Activated T-cell treated with anti-CD3 and anti-CD28 coated beads for 4 hours (primary cell): ENCODE measurements around the gene FIS1.
"Not testable (repeated sequence)": the region's sequence is repeated elsewhere in the genome, so short reads cannot be mapped to it uniquely, and the experiment has no call there.

ENCODE experiments used
- DNase-seq: peaks from one replicate; pipeline ENCODE4 v3.0.0-alpha.2; 2020

FIS1 gene

DNA sequence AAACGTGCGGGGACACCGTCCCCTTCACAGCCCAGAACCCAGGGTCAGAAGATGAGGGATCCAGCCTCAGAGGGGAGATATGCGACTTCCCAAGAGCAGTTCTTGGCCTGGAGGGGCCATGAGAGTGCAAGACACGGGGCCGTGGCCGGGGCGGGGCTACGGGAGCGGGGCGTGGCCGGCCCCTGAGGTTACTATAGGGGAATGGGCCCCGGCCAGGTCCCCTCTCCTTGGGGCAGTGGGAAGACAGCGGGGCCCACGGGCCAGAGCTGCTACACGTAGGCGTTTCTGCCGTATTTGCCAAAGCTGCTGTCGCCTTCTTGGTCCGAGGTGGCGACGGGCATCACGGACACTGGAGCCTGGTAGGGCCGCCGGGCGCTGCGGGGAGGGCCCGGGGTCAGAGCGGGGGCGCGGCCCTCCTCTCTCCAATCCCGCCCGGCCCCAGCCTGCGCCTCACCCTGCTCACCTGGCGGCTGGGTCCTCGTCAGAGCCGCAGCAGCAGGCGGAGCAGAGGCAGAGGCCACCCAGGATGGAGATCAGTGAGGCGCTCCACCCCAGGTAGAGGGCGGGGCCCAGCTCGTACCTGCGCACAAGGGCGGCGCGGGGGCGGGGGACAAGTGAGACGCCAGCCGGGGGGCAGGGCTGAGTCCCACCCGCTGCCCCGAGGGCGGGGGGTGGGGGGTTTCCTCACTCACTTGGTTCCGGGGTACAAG lies 12.6 kb downstream of the FIS1 start:
- DNase-seq = no peak

DNA sequence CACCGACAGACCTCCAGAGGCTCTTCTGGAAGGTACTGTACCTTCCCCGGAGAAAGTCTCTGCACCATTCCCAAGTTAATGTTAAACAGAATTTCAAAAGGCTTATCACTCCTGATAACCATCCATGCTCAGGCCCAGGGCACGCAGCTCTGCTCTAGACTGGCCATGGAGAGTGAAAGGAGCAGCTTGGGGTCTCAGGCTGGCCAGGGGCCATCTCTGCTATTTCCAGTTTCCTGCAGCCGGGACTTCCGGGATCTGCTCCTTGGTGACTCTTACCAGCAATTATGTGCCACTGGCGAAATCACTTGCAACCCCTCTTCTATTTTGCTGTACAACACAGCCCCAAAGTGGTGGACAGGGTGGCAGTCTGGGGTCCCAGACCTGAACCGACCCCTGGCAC lies 13.2 kb downstream of the FIS1 start:
- DNase-seq = no peak

DNA sequence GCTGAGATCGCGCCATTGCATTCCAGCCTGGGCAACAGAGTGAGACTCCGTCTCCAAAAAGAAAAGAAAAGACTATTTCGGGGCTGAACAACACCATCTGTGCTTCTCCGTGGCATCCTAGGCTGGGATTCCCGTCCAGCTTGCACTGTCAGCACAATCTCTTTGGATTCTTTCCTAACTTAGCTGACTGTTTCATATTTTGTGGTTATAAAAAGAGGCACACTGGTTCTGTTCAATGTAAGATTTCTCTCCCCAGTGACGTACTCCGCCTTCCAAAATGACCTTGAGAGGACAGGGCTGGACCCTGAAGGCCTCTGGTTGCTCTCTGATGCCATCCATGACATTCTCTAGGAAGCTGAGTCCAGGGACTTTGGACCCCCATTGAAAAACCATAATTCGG lies 18.2 kb downstream of the FIS1 start:
- no peak for DNase-seq

DNA sequence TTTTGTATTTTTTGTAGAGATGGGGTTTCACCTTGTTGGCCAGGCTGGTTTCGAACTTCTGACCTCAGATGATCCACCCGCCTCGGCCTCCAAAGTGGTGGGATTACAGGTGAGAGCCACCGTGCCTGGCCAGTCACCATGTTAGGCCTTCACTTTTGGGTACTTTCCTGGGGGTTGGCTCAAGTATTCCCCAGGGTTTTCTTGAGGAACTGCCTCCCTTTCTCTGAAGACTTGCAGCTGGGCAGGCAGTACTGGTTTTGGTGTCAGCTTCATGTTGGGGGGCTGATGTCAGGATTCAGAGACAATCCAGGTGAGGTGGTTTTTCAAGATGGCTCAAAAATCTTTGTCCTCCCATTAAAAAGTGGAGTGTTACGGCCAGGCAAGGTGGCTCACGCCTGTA lies 19.2 kb downstream of the FIS1 start:
- DNase-seq = no peak

DNA sequence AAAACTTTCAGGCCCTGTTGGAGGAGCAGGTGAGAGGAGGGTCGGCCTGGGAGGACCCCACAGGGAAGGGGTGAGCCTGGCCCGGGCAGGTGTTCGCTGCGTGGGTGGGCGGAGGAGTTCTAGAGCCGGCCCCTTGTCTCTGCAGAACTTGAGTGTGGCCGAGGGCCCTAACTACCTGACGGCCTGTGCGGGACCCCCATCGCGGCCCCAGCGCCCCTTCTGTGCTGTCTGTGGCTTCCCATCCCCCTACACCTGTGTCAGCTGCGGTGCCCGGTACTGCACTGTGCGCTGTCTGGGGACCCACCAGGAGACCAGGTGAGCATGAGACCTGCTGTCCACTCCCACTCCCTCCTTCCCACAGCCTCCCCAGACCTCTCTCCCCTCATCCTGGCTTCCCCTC lies 21.4 kb downstream of the FIS1 start:
- DNase-seq = no peak

DNA sequence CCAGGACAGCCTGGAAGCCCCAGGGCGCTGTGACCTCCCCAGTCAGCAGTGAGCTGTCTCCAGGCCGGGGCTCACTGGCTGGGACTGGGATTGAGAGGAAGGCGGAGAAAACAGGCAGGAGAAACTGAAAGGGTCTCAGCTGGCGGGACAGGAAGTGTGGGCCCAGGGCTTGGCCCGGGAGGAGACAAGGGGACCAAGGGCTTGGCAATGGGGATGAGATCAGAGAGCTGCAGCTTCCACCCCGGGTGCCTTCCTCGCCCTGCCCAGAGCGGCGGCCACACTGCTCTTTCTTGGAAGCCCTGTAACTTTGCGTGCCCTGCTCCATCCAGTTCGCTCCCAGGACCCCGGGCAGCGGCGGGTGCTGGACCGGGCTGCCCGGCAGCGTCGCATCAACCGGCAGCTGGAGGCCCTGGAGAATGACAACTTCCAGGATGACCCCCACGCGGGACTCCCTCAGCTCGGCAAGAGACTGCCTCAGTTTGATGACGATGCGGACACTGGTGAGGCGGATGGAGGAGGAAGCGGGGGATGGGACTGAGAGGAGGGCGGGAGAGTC lies 22.5 kb downstream of the FIS1 start:
- DNase-seq = no peak

DNA sequence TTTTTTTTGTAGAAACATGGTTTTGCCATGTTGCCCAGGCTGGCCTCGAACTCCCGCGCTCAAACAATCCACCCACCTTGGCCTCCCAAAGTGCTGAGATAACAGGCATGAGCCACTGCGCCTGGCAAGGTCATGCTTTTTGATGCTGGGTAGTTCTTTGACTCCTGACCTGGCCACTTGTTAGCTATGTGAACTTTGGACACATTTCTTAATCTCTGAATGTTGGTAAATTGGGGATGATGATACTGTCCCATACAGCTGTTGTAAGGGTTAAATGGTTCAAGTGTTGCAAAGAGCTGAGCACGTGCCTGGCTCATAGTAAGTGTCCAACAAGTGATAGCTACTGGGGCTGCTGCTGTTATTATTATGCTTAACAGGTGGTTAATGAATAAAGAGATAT lies 24.6 kb downstream of the FIS1 start:
- no peak for DNase-seq

DNA sequence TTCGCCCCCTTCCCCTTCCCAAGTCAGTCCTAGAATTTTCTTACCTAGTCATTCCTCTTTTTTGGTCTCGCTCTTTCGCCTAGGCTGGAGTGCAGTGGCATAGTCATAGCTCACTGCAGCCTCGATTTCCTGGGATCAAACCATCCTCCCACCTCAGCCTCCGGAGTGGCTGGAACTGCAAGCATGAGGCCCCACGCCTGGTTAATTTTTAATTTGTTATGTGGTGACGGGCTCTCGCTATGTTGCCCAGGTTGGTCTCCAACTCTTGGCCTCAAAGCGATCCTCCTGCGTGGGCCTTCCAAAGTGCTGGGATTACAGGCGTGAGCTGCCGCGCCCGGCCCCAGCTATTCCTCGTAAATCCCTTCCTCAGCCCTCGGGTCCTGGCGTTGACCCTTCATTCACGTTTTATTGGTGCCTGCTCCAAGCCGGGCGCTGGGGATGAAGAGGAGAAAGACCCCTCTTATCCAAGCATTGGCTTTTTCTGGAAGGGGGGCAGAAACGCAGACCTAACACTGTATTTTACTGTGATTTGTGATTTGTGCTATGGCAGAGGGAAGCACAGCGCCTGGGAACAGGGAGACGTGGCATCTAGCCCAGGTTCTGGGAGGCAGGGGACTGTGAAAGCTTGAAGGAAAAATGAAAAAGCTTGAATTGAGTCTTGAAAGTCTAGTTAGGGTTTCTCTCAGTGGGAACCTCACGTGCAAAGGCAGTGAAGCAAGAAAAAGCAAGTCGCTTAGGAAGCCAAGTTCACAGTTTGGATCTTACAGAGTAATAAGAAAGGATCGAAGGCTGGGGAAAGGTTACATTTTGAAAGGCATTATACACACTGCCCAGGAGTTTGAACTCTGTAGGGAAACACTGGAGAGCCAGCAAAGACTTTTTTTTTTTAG lies 26.4 kb downstream of the FIS1 start:
- DNase-seq = no peak

DNA sequence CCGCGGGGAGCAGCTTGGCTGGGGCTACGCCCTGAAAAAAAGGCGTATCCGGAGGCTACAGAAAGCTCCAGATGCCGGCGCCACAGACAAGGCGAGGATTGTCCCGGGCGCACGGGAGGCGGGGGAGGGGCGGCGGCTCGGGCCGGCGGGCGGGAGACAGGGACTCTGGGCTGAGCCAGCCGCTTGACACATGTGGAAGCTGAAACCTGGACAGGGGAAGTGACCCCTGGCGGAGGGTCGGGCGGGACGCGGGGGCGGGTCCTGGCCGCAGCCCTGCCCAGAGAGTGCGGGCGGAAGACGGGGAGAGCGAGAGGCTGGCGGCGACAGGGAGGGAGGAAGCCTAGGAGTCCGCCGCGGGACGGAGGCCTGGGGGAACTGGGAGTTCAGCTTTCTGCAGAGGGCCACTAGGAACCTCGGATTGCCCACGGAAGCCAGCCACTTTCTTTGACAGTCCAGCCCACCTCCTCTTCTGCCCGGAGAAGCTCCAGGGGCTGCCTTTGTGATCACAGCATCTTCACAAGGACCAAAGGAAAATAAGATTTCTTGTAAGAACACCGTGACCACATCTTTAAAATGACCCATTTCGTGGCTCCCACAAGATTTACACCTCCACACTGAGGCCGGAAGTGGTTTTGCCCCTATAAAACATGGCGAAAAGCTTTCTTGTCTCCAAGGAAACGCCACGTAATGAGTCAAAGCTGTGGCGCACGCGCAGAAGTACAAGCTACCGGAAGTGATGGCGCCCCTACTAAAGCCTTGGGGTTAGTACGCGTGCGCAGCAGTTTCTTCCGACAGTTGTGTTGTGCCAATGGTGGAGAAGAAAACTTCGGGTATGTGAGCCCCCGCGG lies 27.3 kb downstream of the FIS1 start, which contains the start of the genes PLOD3 and ZNHIT1:
TSS of gene PLOD3 (minus strand) at position 194 of the 848 bp plus-strand sequence. CDS start 307 bp downstream, outside the sequence.
TSS of gene ZNHIT1 (plus strand) at position 778 of the 848 bp plus-strand sequence. CDS start at position 809, 31 bp downstream.
- DNase-seq = peak; percentile 93

DNA sequence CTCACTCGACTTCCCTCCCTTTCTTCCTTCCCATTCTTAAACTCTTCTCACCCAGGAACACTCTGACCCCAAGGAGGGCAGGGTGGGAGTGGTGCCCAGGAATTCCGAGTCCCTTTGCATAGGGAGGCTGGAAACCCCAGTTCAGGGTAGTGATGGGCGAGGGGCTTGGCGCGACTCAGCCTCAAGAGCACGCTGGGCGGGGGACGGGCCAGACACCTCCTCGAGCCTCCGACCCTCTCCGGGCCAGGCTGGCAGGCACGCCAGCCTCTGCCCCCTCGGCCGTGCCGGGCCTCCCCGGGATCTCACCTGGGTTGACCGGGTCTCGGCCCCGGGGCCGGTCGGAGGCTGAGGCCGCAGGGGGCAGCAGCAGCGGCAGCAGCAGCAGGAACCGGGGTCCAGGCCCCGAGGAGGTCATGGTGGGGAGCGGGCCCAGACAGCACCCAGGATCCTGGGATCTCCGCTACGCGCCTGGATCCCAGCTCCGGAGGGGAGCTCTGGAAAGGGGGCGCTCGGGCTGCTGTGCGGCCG lies 28.0 kb downstream of the FIS1 start:
- DNase-seq = no peak

DNA sequence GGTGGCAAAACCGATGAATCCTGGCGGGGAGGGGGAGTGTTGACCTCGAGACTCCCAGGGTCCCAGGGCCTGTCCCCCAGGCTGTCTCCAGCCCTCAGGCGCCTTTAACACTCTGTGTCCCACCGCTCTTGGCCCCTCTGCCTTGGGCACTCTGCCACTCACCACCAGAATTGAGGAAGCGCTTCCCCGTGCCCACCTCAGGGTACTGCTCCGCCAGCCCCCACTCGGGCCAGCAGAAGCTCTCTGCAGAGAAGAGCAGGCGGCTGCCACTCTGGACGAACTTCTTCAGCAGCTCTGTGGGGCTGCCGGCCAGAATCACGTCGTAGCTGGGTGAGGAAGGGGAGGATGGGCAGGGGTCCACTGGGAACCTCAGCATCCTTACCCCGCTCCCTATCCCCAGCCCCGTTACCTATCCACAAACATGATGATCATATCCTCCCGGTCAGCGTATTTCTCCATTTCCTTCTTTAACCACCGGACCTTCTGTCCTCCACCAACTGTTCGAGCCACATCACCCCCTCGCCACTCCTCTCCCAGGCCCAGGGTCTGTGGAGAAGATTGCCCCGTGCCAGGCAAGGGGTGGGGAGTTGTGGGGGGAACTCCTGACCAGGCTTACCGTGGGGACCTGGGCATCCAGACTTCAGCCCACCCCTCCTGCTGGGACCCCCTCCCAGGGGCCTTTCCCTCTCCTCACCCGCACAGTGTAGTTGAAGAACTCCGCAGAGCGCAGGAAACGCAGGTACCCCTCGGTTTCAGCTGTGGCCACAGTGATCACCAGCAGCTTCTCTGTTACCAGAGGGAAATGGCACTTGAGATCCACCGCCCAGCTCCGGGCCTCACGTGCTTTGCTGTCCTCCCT lies 28.7 kb downstream of the FIS1 start:
- no peak for DNase-seq

DNA sequence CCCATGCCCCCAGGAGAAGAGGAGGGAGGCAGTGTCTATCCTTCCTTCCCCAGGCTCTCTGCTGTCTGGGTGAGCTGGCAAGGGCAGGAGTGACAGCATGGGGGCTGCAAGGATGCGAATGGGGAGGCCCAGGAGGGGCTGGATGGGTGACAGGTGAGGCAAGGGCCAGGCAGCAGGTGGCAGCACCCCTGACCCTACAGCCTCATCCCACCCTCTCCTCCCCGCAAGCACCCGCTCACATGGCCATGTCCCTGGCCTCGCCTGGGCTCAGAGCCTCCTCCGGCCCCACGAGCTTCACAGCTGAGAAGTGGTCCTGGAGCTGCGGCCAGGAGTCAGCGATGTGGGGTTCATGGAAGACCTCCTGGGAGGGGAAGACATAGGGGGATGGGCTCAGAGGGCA lies 32.9 kb downstream of the FIS1 start:
- no peak for DNase-seq

DNA sequence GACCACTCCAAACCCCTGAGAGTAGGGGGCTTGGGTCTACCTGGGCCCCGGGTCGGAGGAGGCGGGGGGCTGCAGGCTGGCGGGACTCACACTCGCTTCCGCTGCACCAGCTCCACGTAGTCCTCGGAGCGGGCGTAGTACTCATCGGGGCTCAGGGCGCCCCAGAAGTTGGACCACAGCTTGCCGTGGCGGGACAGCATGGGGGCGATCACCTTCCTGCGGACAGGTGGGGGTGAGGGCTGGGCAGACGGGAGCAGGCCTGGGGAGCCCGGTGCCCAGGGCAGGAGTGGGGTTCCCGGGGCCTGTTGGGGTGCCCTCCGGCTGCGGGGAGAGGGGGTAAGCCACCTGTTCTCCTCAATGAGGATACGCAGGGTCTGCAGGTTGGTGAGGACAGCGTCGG lies 33.4 kb downstream of the FIS1 start:
- no peak for DNase-seq

DNA sequence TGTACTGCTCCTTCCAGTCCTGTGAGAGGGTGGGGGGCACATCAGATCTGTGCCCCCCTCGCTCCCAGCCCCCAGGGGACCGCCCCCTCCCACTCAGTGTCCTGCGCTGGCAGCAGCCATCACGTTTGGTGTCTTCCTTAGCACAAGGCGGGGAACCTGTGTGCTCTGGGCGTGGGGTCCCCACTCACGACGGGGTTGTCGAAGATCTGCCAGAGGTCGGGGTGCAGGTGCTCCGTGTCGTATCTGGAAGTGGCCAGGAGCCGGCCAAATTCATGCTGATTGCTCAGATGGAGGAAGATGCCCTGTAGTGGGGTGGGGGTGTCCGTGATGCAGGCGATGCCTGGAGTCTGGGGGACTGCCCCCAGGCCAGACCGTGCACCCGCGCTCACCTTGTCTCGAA lies 34.7 kb downstream of the FIS1 start:
- no peak for DNase-seq

DNA sequence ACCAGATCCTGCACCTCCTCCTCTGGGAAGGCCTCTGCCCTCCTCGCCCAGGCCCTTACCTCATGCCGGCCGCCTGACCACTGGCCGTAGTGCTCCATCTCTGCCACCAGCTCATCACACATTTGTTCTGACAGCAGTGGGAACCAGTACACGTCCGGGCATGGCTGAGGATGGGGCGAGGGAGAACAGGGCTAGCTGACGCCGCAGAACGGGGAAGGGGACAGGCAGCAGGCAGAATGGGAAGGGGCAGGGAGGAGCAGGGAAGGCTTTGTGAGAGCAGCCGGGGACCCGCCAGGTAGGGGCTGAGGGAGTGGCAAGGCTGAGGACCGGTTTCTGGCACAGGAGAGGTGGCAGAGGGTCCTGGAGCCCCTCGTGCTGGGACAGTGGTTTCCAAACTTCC lies 36.1 kb downstream of the FIS1 start:
- no peak for DNase-seq

DNA sequence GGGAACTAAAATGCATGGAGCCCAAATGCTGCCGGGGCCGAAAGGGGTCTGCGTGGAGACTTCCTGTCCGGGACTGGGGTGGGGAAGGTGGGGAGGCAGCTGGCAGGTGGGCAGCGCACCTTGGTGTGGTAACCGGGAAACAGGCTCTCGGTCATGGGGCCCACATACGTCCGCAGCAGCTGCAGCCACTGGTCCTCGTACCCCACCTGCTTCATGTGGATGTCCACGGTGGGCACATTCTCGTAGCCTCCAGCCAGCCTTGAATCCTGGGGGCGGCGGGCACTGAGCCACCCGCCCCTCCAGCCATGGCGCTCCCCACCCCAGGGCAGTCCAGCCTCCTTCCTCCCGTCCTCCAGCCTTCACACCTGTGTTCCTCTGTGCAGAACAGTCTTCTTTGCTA lies 37.4 kb downstream of the FIS1 start:
- no peak for DNase-seq

DNA sequence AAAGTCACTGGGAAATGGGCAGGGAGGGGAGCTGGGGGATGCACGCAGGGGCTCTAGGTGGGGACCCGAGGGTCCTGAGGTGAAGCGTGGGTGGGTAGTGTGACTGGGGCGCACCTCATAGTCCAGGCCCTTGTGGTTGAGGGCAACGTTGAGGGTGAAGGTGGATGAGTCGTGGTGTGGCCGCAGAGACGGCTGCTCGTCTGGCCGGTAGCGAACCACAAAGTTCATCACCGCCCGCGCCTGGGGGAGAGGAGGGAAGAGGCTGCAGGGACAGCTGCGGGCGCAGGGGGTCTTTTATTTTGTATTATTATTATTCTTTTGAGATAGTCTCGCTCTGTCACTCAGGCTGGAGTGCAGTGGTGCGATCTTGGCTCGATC lies 38.2 kb downstream of the FIS1 start:
- no peak for DNase-seq

DNA sequence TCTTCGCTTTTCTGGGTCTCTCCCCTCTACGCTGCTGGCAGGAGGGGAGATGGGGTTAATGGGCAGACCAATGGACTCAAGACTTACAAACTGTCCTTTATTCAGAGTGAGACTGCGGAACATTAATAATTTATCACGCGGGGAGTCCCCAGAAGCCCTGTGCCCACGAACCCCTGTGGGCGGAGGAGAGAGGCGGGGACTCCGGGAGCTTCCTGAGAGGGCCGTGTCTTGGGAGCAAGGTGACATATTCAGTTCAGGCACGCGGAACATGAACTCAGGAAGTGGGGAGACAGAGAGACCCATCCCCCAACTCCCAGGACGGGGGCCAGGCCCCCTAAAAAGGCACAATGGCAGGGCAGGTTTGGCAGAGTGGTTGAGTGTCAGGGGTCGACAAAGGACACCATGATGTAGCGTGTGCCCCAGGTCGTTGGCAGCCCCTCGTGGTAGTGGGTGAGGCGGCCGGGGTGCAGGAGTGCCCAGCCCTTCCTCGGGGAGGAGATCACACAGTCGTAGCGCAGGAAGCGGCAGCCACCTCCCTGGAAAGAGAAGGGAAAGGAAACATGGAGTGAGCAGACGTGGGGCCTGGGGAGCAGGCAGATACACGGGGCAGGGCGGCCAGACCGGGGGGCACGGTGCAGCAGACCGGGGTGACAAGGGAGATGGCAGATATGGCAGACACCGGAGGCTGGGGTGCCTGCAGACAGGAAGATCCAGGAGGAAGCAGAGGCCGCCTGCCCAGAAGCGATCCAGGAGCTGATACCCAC lies 38.8 kb downstream of the FIS1 start:
- no peak for DNase-seq

DNA sequence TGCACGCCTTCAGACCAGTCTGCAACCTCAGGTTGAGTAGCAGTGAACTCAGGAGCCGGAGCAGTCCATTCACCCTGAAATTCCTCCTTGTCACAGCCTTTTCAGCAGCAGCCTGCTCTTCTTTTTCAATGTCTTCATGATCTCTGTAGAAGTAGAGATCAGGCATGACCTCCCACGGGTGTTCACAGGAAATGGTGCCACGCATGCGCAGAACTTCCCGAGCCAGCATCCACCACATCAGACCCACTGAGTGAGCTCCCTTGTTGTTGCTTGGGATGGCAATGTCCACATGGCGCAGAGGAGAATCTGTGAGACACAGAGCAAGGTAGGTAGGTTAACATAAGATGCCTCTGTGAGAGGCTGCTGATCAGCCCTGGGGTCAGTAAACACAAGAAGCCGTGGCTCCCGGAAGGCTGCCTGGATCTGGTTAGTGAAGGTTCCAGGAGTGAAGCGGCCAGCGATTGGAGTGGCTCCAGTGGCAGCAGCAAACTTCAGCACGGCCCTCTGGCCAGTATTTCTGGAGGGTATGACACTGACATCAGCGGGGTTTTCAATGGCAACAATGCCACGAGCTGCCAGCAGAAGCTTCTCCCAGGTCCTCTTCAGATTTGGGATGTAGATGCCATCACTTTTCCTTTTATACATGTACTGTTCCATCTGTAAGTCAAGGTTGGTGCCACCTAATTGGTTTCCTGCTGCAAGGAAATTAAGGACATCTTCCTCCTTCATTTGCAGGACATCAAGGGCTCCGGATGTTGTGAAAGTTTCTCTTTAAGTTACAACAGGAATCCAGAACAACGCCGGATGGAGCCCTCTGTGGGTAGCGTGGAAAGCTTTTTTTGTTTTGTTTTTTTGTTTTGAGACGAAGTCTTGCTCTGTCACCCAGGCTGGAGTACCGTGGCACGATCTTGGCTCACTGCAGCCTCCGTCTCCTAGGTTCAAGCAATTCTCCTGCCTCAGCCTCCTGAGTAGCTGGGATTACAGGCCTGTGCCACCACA lies 40.8 kb downstream of the FIS1 start:
- DNase-seq = not testable (repeated sequence)

DNA sequence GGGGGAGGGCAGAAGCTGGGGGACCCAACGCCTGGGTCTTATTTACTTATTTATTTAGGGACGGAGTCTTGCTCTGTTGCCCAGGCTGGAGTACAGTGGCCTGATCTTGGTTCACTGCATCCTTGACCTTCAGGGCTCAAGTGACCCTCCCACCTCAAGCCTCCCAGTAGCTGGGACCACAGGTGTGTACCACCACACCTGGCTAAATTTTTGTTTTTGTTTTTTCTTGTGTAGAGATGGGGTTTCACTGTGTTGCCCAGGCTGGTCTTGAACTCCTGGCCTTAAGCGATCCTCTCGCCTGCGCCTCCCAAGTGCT lies 42.3 kb downstream of the FIS1 start:
- DNase-seq = no peak
